GM20000 (cell line): ENCODE data around the gene PER2.

Source experiments
- DNase-seq: peaks from one replicate; pipeline ENCODE4 v3.0.0; 2012; ENCODE audit warnings: low spot score
- CTCF ChIP-seq: IDR thresholded peaks from 2 replicates; pipeline ENCODE4 v1.5.1; 2012; ENCODE audit warnings: mild to moderate bottlenecking, control low read depth; ENCODE audit errors: extremely low read depth, missing control alignments

PER2 gene

GRCh38 chr2:238308177-238308576 is 19.8 kb upstream of the PER2 start:
- no peak for DNase-seq
- TF ChIP-seq CTCF = peak; percentile 15

- no peak for DNase-seq
- TF ChIP-seq CTCF = no peak
Measured at GRCh38 chr2:238306672-238306998, 18.2 kb upstream of the PER2 start.

- TF ChIP-seq CTCF = no peak
- no peak for DNase-seq
Measured at GRCh38 chr2:238305965-238306671, 17.7 kb upstream of the PER2 start.

- no peak for DNase-seq
- TF ChIP-seq CTCF = no peak
Measured at GRCh38 chr2:238305092-238305862, 16.9 kb upstream of the PER2 start.

- no peak for TF ChIP-seq CTCF
- DNase-seq = no peak
Measured at GRCh38 chr2:238304116-238304515, 15.7 kb upstream of the PER2 start.

- DNase-seq = no peak
- TF ChIP-seq CTCF = no peak
Measured at GRCh38 chr2:238302751-238303150, 14.3 kb upstream of the PER2 start.

- no peak for TF ChIP-seq CTCF
- no peak for DNase-seq
Measured at GRCh38 chr2:238302087-238302486, 13.7 kb upstream of the PER2 start.
